IMR-90 (cell line): ENCODE measurements around the gene AADACL4. TPM values are rescaled to one million over a fixed set of nuclear protein-coding genes. Genes with fewer than 3 reads are reported as not detected.
"Not testable (repeated sequence)": the region's sequence is repeated elsewhere in the genome, so short reads cannot be mapped to it uniquely, and the experiment has no call there.

Experiments
- ATAC-seq: fragments of 200-7000 bp; cut with Tn5 transposase; 2 replicates; pipeline ENCODE4 v1.9.1; 2020; ENCODE audit warnings: low read depth, mild to moderate bottlenecking, moderate library complexity
- BruUV-seq: library from RNA; stranded (reverse); fragments of 400-500 nt; replicated peaks from 2 replicates; lab custom pipeline; 2021; lab: Mats Ljungman, UMichigan
- CTCF ChIA-PET: fragments of 300-600 bp; formaldehyde crosslinking; extraction: SDS; loops from one replicate; lab custom pipeline; 2021; ENCODE audit warnings: antibody characterized with exemption; lab: Yijun Ruan, JAX
- POLR2A ChIA-PET: fragments of 300-600 bp; sonication (Branson Sonifier 250); formaldehyde crosslinking; loops from one replicate; lab custom pipeline; 2022; ENCODE audit warnings: antibody characterized with exemption; ENCODE audit not compliant: unreplicated experiment; lab: Charles Lee
- DNase-seq: peaks from one replicate; pipeline ENCODE4 v3.0.0; 2013
- H2AFZ ChIP-seq: replicated peaks from 2 replicates; pipeline ENCODE3; 2013; ENCODE audit warnings: low read length, mild to moderate bottlenecking; ENCODE audit not compliant: poor library complexity
- H2AK5ac ChIP-seq: 2 replicates; pipeline ENCODE4 v1.6.1; 2013; ENCODE audit warnings: low read depth, low read length, inconsistent platforms
- H2AK9ac ChIP-seq: replicated peaks from 2 replicates; pipeline ENCODE3; 2013; ENCODE audit warnings: mild to moderate bottlenecking, low read depth, low read length, moderate library complexity; ENCODE audit not compliant: poor library complexity
- H2BK120ac ChIP-seq: 2 replicates; pipeline ENCODE4 v1.6.1; 2013; ENCODE audit warnings: low read depth, low read length, inconsistent platforms
- H2BK15ac ChIP-seq: 3 replicates; pipeline ENCODE4 v1.6.1; 2013; ENCODE audit warnings: low read depth, low read length, inconsistent platforms
- H2BK20ac ChIP-seq: 2 replicates; pipeline ENCODE4 v1.6.1; 2013; ENCODE audit warnings: low read depth, mild to moderate bottlenecking, inconsistent platforms, low read length, moderate library complexity
- H2BK5ac ChIP-seq: 2 replicates; pipeline ENCODE4 v1.6.1; 2013; ENCODE audit warnings: mild to moderate bottlenecking, low read depth, low read length, inconsistent platforms; ENCODE audit not compliant: poor library complexity, severe bottlenecking
- H3K14ac ChIP-seq: replicated peaks from 2 replicates; pipeline ENCODE4 v1.6.1; 2013; ENCODE audit warnings: low read depth, low read length, inconsistent platforms
- H3K18ac ChIP-seq: 2 replicates; pipeline ENCODE4 v1.6.1; 2013; ENCODE audit warnings: low read depth, low read length, control low read depth
- H3K23ac ChIP-seq: 2 replicates; pipeline ENCODE4 v1.6.1; 2013; ENCODE audit warnings: low read depth, low read length, inconsistent platforms
- H3K27ac ChIP-seq: 2 replicates; pipeline ENCODE4 v1.5.1; 2013; ENCODE audit warnings: mild to moderate bottlenecking, control low read depth, low read length; ENCODE audit not compliant: insufficient read depth
- H3K27me3 ChIP-seq: 2 replicates; pipeline ENCODE4 v1.6.1; 2013; ENCODE audit warnings: low read length; ENCODE audit not compliant: control insufficient read depth, insufficient read depth
- H3K36me3 ChIP-seq: 2 replicates; pipeline ENCODE4 v1.6.1; 2013; ENCODE audit warnings: low read length, mixed read lengths; ENCODE audit not compliant: control insufficient read depth, insufficient read depth
- H3K4ac ChIP-seq: 2 replicates; pipeline ENCODE4 v1.6.1; 2013; ENCODE audit warnings: low read depth, low read length, inconsistent platforms
- H3K4me1 ChIP-seq: 2 replicates; pipeline ENCODE4 v1.6.1; 2013; ENCODE audit warnings: low read length, mixed read lengths; ENCODE audit not compliant: control insufficient read depth, insufficient read depth
- H3K4me2 ChIP-seq: 2 replicates; pipeline ENCODE4 v1.6.1; 2013; ENCODE audit warnings: low read depth, mild to moderate bottlenecking, control low read depth, low read length, moderate library complexity
- H3K4me3 ChIP-seq: 2 replicates; pipeline ENCODE4 v1.5.1; 2013; ENCODE audit warnings: low read depth, mild to moderate bottlenecking, control low read depth, low read length, moderate library complexity; ENCODE audit not compliant: insufficient read depth
- H3K56ac ChIP-seq: 2 replicates; pipeline ENCODE4 v1.6.1; 2013; ENCODE audit warnings: low read length, inconsistent platforms; ENCODE audit not compliant: insufficient read depth; ENCODE audit errors: extremely low read depth
- H3K79me1 ChIP-seq, 2 experiments: 2 replicates each; pipeline ENCODE4 v1.6.1; 2013; ENCODE audit warnings: low read length in 2 of 2, inconsistent platforms in 1 of 2, low read depth in 1 of 2
- H3K9ac ChIP-seq: 2 replicates; pipeline ENCODE4 v1.6.1; 2013; ENCODE audit warnings: low read depth, low read length, control low read depth
- H3K9me1 ChIP-seq: 2 replicates; pipeline ENCODE4 v1.6.1; 2013; ENCODE audit warnings: low read length, inconsistent platforms; ENCODE audit not compliant: insufficient read depth
- H3K9me3 ChIP-seq: 2 replicates; pipeline ENCODE4 v1.6.1; 2013; ENCODE audit warnings: low read length; ENCODE audit not compliant: control insufficient read depth, insufficient read depth
- H4K20me1 ChIP-seq: 2 replicates; pipeline ENCODE4 v1.6.1; 2013; ENCODE audit warnings: low read length, inconsistent platforms; ENCODE audit not compliant: insufficient read depth
- H4K5ac ChIP-seq: 2 replicates; pipeline ENCODE4 v1.6.1; 2013; ENCODE audit warnings: mild to moderate bottlenecking, low read depth, low read length, control low read depth
- H4K8ac ChIP-seq, 2 experiments: 2 replicates each; pipeline ENCODE4 v1.6.1; 2013; ENCODE audit warnings: low read depth in 2 of 2, low read length in 2 of 2, control low read depth in 1 of 2, inconsistent platforms in 1 of 2
- H4K91ac ChIP-seq: 2 replicates; pipeline ENCODE4 v1.6.1; 2013; ENCODE audit warnings: low read depth, low read length, inconsistent platforms; ENCODE audit not compliant: insufficient read depth
- WGBS, 2 experiments: methylation state at CpG; one replicate each; pipeline versions ENCODE4 v1.1.5 to v1.1.7; 2013; ENCODE audit warnings: missing lambda C conversion rate in 2 of 2; ENCODE audit not compliant: insufficient read length in 1 of 2; ENCODE audit errors: extremely low coverage in 2 of 2; 5-methylcytosine and 5-hydroxymethylcytosine counted together
- dilution Hi-C: fragments of 300-500 bp; cut with HindIII; formaldehyde crosslinking; loops from one replicate; pipeline ENCODE4 v1.14.3; 2018; ENCODE audit warnings: low sequenced_read_pairs; ENCODE audit not compliant: unreplicated experiment
- in situ Hi-C: fragments of 300-500 bp; cut with MboI; formaldehyde crosslinking; loops from 3 replicates; pipeline ENCODE4 v1.14.3; 2019; ENCODE audit warnings: low sequenced_read_pairs, inconsistent platforms, mixed read lengths
- intact Hi-C: fragments of 100-400 bp; cut with micrococcal nuclease; formaldehyde crosslinking; loops from 2 replicates; pipeline ENCODE4 v1.10.0; 2022
- polyA plus RNA-seq, 3 experiments: library from polyadenylated mRNA; depleted of rRNA; stranded (reverse); fragments of >200 nt; gene quantifications; 2 replicates each; pipeline ENCODE4 v1.2.3, GENCODE V29; 2012; ENCODE audit warnings: low replicate concordance in 1 of 3
- total RNA-seq: library from RNA; depleted of rRNA; stranded (reverse); fragments of >200 nt; gene quantifications from 2 replicates; pipeline ENCODE4 v1.2.3, GENCODE V29; 2012

The AADACL4 gene
- total and polyA plus RNA-seq, 2 of the 4 experiments (the other 2 are of a cell fraction), result not detected

DNA sequence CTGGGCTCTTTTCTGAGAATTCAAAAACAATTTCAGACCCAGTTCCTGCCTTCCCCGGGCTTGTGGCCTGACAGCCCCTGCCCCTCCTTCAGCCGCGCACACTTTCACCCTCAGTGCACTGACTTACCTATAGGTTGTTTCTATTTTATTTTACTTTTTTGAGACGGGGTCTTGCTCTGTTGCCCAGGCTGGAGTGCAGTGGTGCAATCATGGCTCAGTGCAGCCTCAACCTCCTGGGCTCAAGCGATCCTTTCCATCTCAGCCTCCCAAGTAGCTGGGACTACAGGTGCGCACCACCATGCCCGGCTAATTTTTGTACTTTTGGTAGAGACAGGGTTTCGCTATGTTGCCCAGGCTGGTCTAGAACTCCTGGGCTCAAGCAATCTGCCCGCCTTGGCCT, 1.5 kb downstream of the AADACL4 start:
- intact Hi-C loops, POLR2A ChIA-PET, in situ Hi-C loops: not testable (repeated sequence)

More for the DNA sequence above, 1.5 kb downstream of the AADACL4 start:
- BruUV-seq, H3K27ac ChIP-seq, H4K20me1 ChIP-seq, dilution Hi-C loops, H3K4me2 ChIP-seq, H2AFZ ChIP-seq, H3K4me1 ChIP-seq, H3K9ac ChIP-seq, H2BK20ac ChIP-seq, H3K56ac ChIP-seq, H4K8ac ChIP-seq, H4K91ac ChIP-seq, H2BK15ac ChIP-seq, H3K9me3 ChIP-seq, H3K4ac ChIP-seq, H3K4me3 ChIP-seq, H2BK5ac ChIP-seq, CTCF ChIA-PET, H2AK5ac ChIP-seq, H3K14ac ChIP-seq, H2AK9ac ChIP-seq, H3K23ac ChIP-seq, H4K5ac ChIP-seq, H3K79me1 ChIP-seq, H3K18ac ChIP-seq, H3K36me3 ChIP-seq, H2BK120ac ChIP-seq, H3K9me1 ChIP-seq, ATAC-seq, DNase-seq: not testable (repeated sequence)
- peaks cover 30% of the 10 kb centered on the region for H3K27me3 ChIP-seq
- no CpG with 5 or more reads among the region's 9 CpGs for WGBS, 2 experiments
